HEK293 (cell line): ENCODE data around the gene LRP3.
A peak's percentile ranks its signal among the peaks of the same experiment; 100 is the strongest.

Experiments used
- CTCF ChIA-PET: fragments of 350-600 bp; formaldehyde crosslinking; extraction: SDS; loops from one replicate; lab custom pipeline; 2021; ENCODE audit warnings: antibody characterized with exemption; lab: Yijun Ruan, JAX
- POLR2A ChIA-PET: fragments of 300-600 bp; formaldehyde crosslinking; extraction: SDS; loops from one replicate; lab custom pipeline; 2020; ENCODE audit warnings: antibody characterized with exemption, inconsistent platforms; lab: Yijun Ruan, JAX
- H3K27ac ChIP-seq: fragments of 200-500 bp; sonication (Bioruptor generic); 2 replicates; pipeline ENCODE4 v1.5.1; 2014; ENCODE audit warnings: low read depth, low read length, control low read depth, inconsistent platforms; ENCODE audit errors: extremely low read depth
- H3K36me3 ChIP-seq, 2 experiments: fragments of 200-500 bp in 1 of 2; sonication (Bioruptor generic) in 1 of 2; 1 replicate in 1 of 2; 2 replicates in 1 of 2; pipeline ENCODE4 v1.5.1; 2014 to 2017; ENCODE audit warnings: inconsistent platforms in 2 of 2, low read length in 2 of 2; ENCODE audit not compliant: control insufficient read depth in 2 of 2, insufficient read depth in 1 of 2
- H3K4me1 ChIP-seq: fragments of 200-500 bp; sonication (Bioruptor generic); 2 replicates; pipeline ENCODE4 v1.5.1; 2014; ENCODE audit warnings: mild to moderate bottlenecking, low read length, inconsistent platforms; ENCODE audit not compliant: control insufficient read depth, insufficient read depth
- H3K4me3 ChIP-seq: 2 replicates; pipeline ENCODE4 v1.5.1; 2011; ENCODE audit warnings: low read depth, mild to moderate bottlenecking, control low read depth, low read length, moderate library complexity
- H3K9me3 ChIP-seq: fragments of 200-500 bp; sonication (Bioruptor generic); 2 replicates; pipeline ENCODE4 v1.5.1; 2014; ENCODE audit warnings: low read depth, low read length, inconsistent platforms; ENCODE audit not compliant: control insufficient read depth, insufficient read depth
- ATF2 ChIP-seq: fragments of 450-650 bp; formaldehyde crosslinking; IDR thresholded peaks from 2 replicates; pipeline ENCODE4 v1.5.1; 2016; ENCODE audit warnings: missing biosample characterization, missing genetic modification characterization, low read depth
- CTCF ChIP-seq: fragments of 450-650 bp; formaldehyde crosslinking; IDR thresholded peaks from 2 replicates; pipeline ENCODE4 v1.5.1; 2016; ENCODE audit warnings: missing biosample characterization, missing genetic modification characterization
- GFI1B ChIP-seq: fragments of 450-650 bp; formaldehyde crosslinking; IDR thresholded peaks from 2 replicates; pipeline ENCODE4 v1.5.1; 2016; ENCODE audit warnings: missing biosample characterization, missing genetic modification characterization
- GLI4 ChIP-seq: fragments of 450-650 bp; formaldehyde crosslinking; IDR thresholded peaks from 2 replicates; pipeline ENCODE4 v1.5.1; 2016; ENCODE audit warnings: missing biosample characterization, missing genetic modification characterization
- HOXA7 ChIP-seq: sonication (generic); formaldehyde crosslinking; IDR thresholded peaks from 2 replicates; pipeline ENCODE4 v1.8.1; 2022; ENCODE audit warnings: missing genetic modification reagents, borderline replicate concordance
- KLF10 ChIP-seq: fragments of 450-650 bp; IDR thresholded peaks from 2 replicates; pipeline ENCODE4 v1.5.1; 2018; ENCODE audit warnings: missing biosample characterization, mild to moderate bottlenecking, missing genetic modification characterization
- MYNN ChIP-seq: fragments of 450-650 bp; formaldehyde crosslinking; IDR thresholded peaks from 2 replicates; pipeline ENCODE4 v1.5.1; 2016; ENCODE audit warnings: missing biosample characterization, missing genetic modification characterization, borderline replicate concordance
- OVOL3 ChIP-seq: fragments of 450-650 bp; formaldehyde crosslinking; IDR thresholded peaks from 2 replicates; pipeline ENCODE4 v1.5.1; 2016; ENCODE audit warnings: missing biosample characterization, missing genetic modification characterization
- PRDM2 ChIP-seq: fragments of 450-650 bp; formaldehyde crosslinking; IDR thresholded peaks from 2 replicates; pipeline ENCODE4 v1.5.1; 2016; ENCODE audit warnings: missing biosample characterization, missing genetic modification characterization, borderline replicate concordance
- SETDB1 ChIP-seq: IDR thresholded peaks from one replicate; pipeline ENCODE4 v1.6.1; 2017; ENCODE audit warnings: mild to moderate bottlenecking, low read length, moderate library complexity, mixed read lengths; ENCODE audit not compliant: insufficient read length
- ZNF140 ChIP-seq: fragments of 450-650 bp; formaldehyde crosslinking; IDR thresholded peaks from 2 replicates; pipeline ENCODE4 v1.5.1; 2016; ENCODE audit warnings: missing biosample characterization, missing genetic modification characterization
- ZNF146 ChIP-seq: fragments of 450-650 bp; formaldehyde crosslinking; IDR thresholded peaks from 2 replicates; pipeline ENCODE4 v1.5.1; 2016; ENCODE audit warnings: missing biosample characterization, missing genetic modification characterization
- ZNF169 ChIP-seq: fragments of 450-650 bp; formaldehyde crosslinking; IDR thresholded peaks from 2 replicates; pipeline ENCODE4 v1.5.1; 2016; ENCODE audit warnings: missing biosample characterization, missing genetic modification characterization
- ZNF18 ChIP-seq: fragments of 450-650 bp; formaldehyde crosslinking; IDR thresholded peaks from 2 replicates; pipeline ENCODE4 v1.5.1; 2016; ENCODE audit warnings: missing biosample characterization, missing genetic modification characterization
- ZNF2 ChIP-seq: fragments of 450-650 bp; formaldehyde crosslinking; IDR thresholded peaks from 2 replicates; pipeline ENCODE4 v1.5.1; 2016; ENCODE audit warnings: missing biosample characterization, missing genetic modification characterization
- ZNF202 ChIP-seq: fragments of 450-650 bp; formaldehyde crosslinking; IDR thresholded peaks from 2 replicates; pipeline ENCODE4 v1.5.1; 2016; ENCODE audit warnings: missing biosample characterization, missing genetic modification characterization, borderline replicate concordance
- ZNF292 ChIP-seq: fragments of 450-650 bp; formaldehyde crosslinking; IDR thresholded peaks from 2 replicates; pipeline ENCODE4 v1.5.1; 2016; ENCODE audit warnings: low read depth, missing biosample characterization, missing genetic modification characterization, borderline replicate concordance
- ZNF324 ChIP-seq: fragments of 450-650 bp; formaldehyde crosslinking; IDR thresholded peaks from 2 replicates; pipeline ENCODE4 v1.5.1; 2016; ENCODE audit warnings: missing biosample characterization, missing genetic modification characterization
- ZNF473 ChIP-seq: fragments of 450-650 bp; formaldehyde crosslinking; IDR thresholded peaks from 2 replicates; pipeline ENCODE4 v1.5.1; 2017; ENCODE audit warnings: missing biosample characterization, missing genetic modification characterization
- ZNF513 ChIP-seq: fragments of 450-650 bp; IDR thresholded peaks from 2 replicates; pipeline ENCODE4 v1.5.1; 2018; ENCODE audit warnings: missing biosample characterization, missing genetic modification characterization
- ZNF555 ChIP-seq: fragments of 450-650 bp; formaldehyde crosslinking; conservative IDR thresholded peaks from 2 replicates; pipeline ENCODE4 v1.5.1; 2017; ENCODE audit warnings: missing biosample characterization, mild to moderate bottlenecking, missing genetic modification characterization, inconsistent platforms
- ZNF560 ChIP-seq: fragments of 450-650 bp; formaldehyde crosslinking; IDR thresholded peaks from 2 replicates; pipeline ENCODE4 v1.5.1; 2017; ENCODE audit warnings: missing biosample characterization, missing genetic modification characterization, borderline replicate concordance
- ZNF792 ChIP-seq: fragments of 450-650 bp; formaldehyde crosslinking; IDR thresholded peaks from 2 replicates; pipeline ENCODE4 v1.5.1; 2016; ENCODE audit warnings: missing biosample characterization, missing genetic modification characterization
- ZSCAN4 ChIP-seq: fragments of 450-650 bp; formaldehyde crosslinking; IDR thresholded peaks from 2 replicates; pipeline ENCODE4 v1.5.1; 2017; ENCODE audit warnings: missing biosample characterization, missing genetic modification characterization

Gene LRP3

GRCh38 chr19:33245948-33246708, 52.0 kb downstream of the LRP3 start:
- no peak overlapping the region for H3K27ac ChIP-seq
- H3K36me3 ChIP-seq: no peaks in the 10 kb centered on the region; a peak in 1 of 3 replicates
- POLR2A ChIA-PET: interaction anchor here (1.4 kb wide), 1 partner anchor 56 kb away, joined by 3 read pairs; the partner anchor contains the start of gene CEBPA
- peaks cover 6% of the 10 kb centered on the region for H3K9me3 ChIP-seq
- no peak overlapping the region for H3K4me3 ChIP-seq
- no peaks in the 10 kb centered on the region for H3K4me1 ChIP-seq
- CTCF ChIA-PET: interaction anchor here (0.6 to 3.7 kb wide), 25 partner anchors 9 to 1526 kb away, joined by 3 to 29 read pairs (median 4); partner anchors contain the start of gene CEBPA
- no peak for TF ChIP-seq ZNF324 (tag by site-specific recombination)
- no peak for TF ChIP-seq MYNN (tag by site-specific recombination)
- no peak for TF ChIP-seq ZNF146
- no peak for TF ChIP-seq ZNF140
- no peak for TF ChIP-seq ZNF555 (tag by site-specific recombination)
- TF ChIP-seq ZNF473 (tag by site-specific recombination): no peak
- TF ChIP-seq ATF2 (tag by site-specific recombination): no peak
- TF ChIP-seq ZNF292 (tag by site-specific recombination): no peak
- no peak for TF ChIP-seq ZNF513 (tag by site-specific recombination)
- no peak for TF ChIP-seq GLI4 (tag by site-specific recombination)
- 0 out of 2 replicates have a peak, but pooled peaks have one; percentile 16 for TF ChIP-seq ZNF2 (tag by site-specific recombination)
- TF ChIP-seq ZSCAN4 (tag by site-specific recombination): peak; percentile 83
- TF ChIP-seq OVOL3: no peak
- no peak for TF ChIP-seq KLF10 (tag by site-specific recombination)
- peak; percentile 42; the same call in 1 of the 2 replicates for TF ChIP-seq ZNF560 (tag by site-specific recombination)
- TF ChIP-seq ZNF202 (tag by site-specific recombination): no peak
- peak; percentile 69 for TF ChIP-seq CTCF (tag by site-specific recombination)
- TF ChIP-seq ZNF169 (tag by site-specific recombination): no peak
- no peak for TF ChIP-seq ZNF792
- TF ChIP-seq PRDM2 (tag by site-specific recombination): no peak
- no peak for TF ChIP-seq HOXA7 (CRISPR knock-in tag)
- TF ChIP-seq GFI1B (tag by site-specific recombination): no peak
- peak; percentile 69 for TF ChIP-seq SETDB1
- no peak for TF ChIP-seq ZNF18 (tag by site-specific recombination)
